GM10266 (cell line): ENCODE data around the gene PAFAH2.

ENCODE experiments used
- DNase-seq: peaks from one replicate; pipeline ENCODE4 v3.0.0; 2012; ENCODE audit errors: extremely low spot score
- CTCF ChIP-seq: IDR thresholded peaks from 2 replicates; pipeline ENCODE4 v1.5.1; 2012; ENCODE audit warnings: mild to moderate bottlenecking, low read depth; ENCODE audit not compliant: control insufficient read depth, insufficient read depth; ENCODE audit errors: missing control alignments

Gene PAFAH2

GRCh38 chr1:25924454-25924853 lies 73.4 kb downstream of the PAFAH2 start:
- DNase-seq: no peak
- no peak for TF ChIP-seq CTCF

GRCh38 chr1:25922971-25923552 lies 74.8 kb downstream of the PAFAH2 start:
- no peak for TF ChIP-seq CTCF
- no peak for DNase-seq

GRCh38 chr1:25922056-25922970 lies 75.5 kb downstream of the PAFAH2 start:
- no peak for TF ChIP-seq CTCF
- DNase-seq: peak; percentile 36

GRCh38 chr1:25918615-25919014 lies 79.2 kb downstream of the PAFAH2 start:
- TF ChIP-seq CTCF: no peak
- DNase-seq: no peak

GRCh38 chr1:25917996-25918395 lies 79.9 kb downstream of the PAFAH2 start:
- TF ChIP-seq CTCF: no peak
- DNase-seq: no peak

- no peak for TF ChIP-seq CTCF
- DNase-seq: no peak
Observed at GRCh38 chr1:25916460-25916859, 81.4 kb downstream of the PAFAH2 start.
